Activated CD4-positive, alpha-beta T cell treated with anti-CD3 and anti-CD28 coated beads, Interleukin-2, amount 50 U/mL, for 4 hours (primary cell): Measurements from ENCODE around the gene PLEKHA1.

Experiments used
- DNase-seq, 2 experiments: peaks; one replicate each; pipeline ENCODE4 v3.0.0-alpha.2; 2020

PLEKHA1 gene

GRCh38 chr10:122463466-122464249, 89.2 kb downstream of the PLEKHA1 start:
- DNase-seq: no peak

GRCh38 chr10:122464250-122464510, 89.7 kb downstream of the PLEKHA1 start:
- no peak for DNase-seq

- DNase-seq: no peak
Observed at GRCh38 chr10:122464586-122464985, 90.1 kb downstream of the PLEKHA1 start.

GRCh38 chr10:122465401-122466040, 91.0 kb downstream of the PLEKHA1 start:
- DNase-seq: no peak

GRCh38 chr10:122466951-122467381, 92.5 kb downstream of the PLEKHA1 start:
- DNase-seq: no peak

- DNase-seq: no peak
Observed at GRCh38 chr10:122467701-122468100, 93.2 kb downstream of the PLEKHA1 start.

GRCh38 chr10:122468307-122468925, 93.9 kb downstream of the PLEKHA1 start:
- DNase-seq: no peak

GRCh38 chr10:122468926-122469781, 94.6 kb downstream of the PLEKHA1 start:
- DNase-seq: no peak

- DNase-seq: no peak
Observed at GRCh38 chr10:122469848-122470247, 95.3 kb downstream of the PLEKHA1 start.

GRCh38 chr10:122471531-122472177, 97.1 kb downstream of the PLEKHA1 start:
- DNase-seq: no peak

GRCh38 chr10:122473116-122473515, 98.6 kb downstream of the PLEKHA1 start:
- no peak for DNase-seq

GRCh38 chr10:122474131-122474818, 99.8 kb downstream of the PLEKHA1 start:
- no peak for DNase-seq

- DNase-seq: no peak
Observed at GRCh38 chr10:122475100-122475499, 100.6 kb downstream of the PLEKHA1 start.

GRCh38 chr10:122475591-122476332, 101.3 kb downstream of the PLEKHA1 start:
- no peak for DNase-seq

- no peak for DNase-seq
Observed at GRCh38 chr10:122476333-122476695, 101.8 kb downstream of the PLEKHA1 start.

- DNase-seq: no peak
Observed at GRCh38 chr10:122477436-122477835, 102.9 kb downstream of the PLEKHA1 start.

GRCh38 chr10:122478971-122479370, 104.5 kb downstream of the PLEKHA1 start:
- no peak for DNase-seq

GRCh38 chr10:122480146-122480833, 105.8 kb downstream of the PLEKHA1 start:
- DNase-seq: no peak

GRCh38 chr10:122481296-122482056, 107.0 kb downstream of the PLEKHA1 start:
- DNase-seq: no peak
